SJCRH30 (cell line): ENCODE results near the gene TREX2. TPM values are rescaled to one million over a fixed set of nuclear protein-coding genes. Genes with fewer than 3 reads are reported as not detected.
A peak's percentile ranks its signal among the peaks of the same experiment; 100 is the strongest.

Experiments
- DNase-seq, 2 experiments: peaks; one replicate each; pipeline ENCODE4 v3.0.0-alpha.2; 2015 to 2020
- H3K27ac ChIP-seq: fragments of 250-450 bp; sonication (Bioruptor Pico); 2 replicates; pipeline ENCODE4 v1.5.1; 2020; ENCODE audit warnings: mild to moderate bottlenecking, moderate library complexity
- H3K27me3 ChIP-seq: fragments of 250-450 bp; sonication (Bioruptor Pico); 2 replicates; pipeline ENCODE4 v1.5.1; 2020; ENCODE audit warnings: mild to moderate bottlenecking, moderate library complexity
- H3K36me3 ChIP-seq: fragments of 250-450 bp; sonication (Bioruptor Pico); 2 replicates; pipeline ENCODE4 v1.5.1; 2020; ENCODE audit warnings: mild to moderate bottlenecking, moderate library complexity
- H3K4me1 ChIP-seq: fragments of 250-450 bp; sonication (Bioruptor Pico); 2 replicates; pipeline ENCODE4 v1.5.1; 2020; ENCODE audit warnings: mild to moderate bottlenecking, moderate library complexity
- H3K4me3 ChIP-seq: fragments of 250-450 bp; sonication (Bioruptor Pico); 2 replicates; pipeline ENCODE4 v1.5.1; 2020; ENCODE audit warnings: mild to moderate bottlenecking, moderate library complexity
- H3K9me3 ChIP-seq: fragments of 250-450 bp; sonication (Bioruptor Pico); replicated peaks from 2 replicates; pipeline ENCODE4 v1.5.1; 2020; ENCODE audit warnings: mild to moderate bottlenecking, moderate library complexity
- total RNA-seq: library from RNA; depleted of rRNA; stranded (reverse); fragments of >200 nt; shearing (Covaris generic); gene quantifications from 2 replicates; pipeline ENCODE4 v1.2.3, GENCODE V29; 2014

Gene TREX2
- total RNA-seq, 1 experiment from 2014 or later: 0.67 TPM

GRCh38 chrX:153468008-153468580 lies 22.2 kb upstream of the TREX2 start:
- peak in 1 of 2 experiments; percentile 11 for DNase-seq
- no peak overlapping the region for H3K4me3 ChIP-seq
- no peak overlapping the region for H3K27ac ChIP-seq
- H3K4me1 ChIP-seq: no peaks in the 10 kb centered on the region
- no peaks in the 10 kb centered on the region for H3K36me3 ChIP-seq
- no peaks in the 10 kb centered on the region for H3K9me3 ChIP-seq
- no peaks in the 10 kb centered on the region for H3K27me3 ChIP-seq

- Histone ChIP-seq H3K4me3 (no peak overlapping the region), H3K4me1 (no peaks in the 10 kb centered on the region), H3K27me3 (no peaks in the 10 kb centered on the region), H3K27ac (no peak overlapping the region), H3K9me3 (no peaks in the 10 kb centered on the region), H3K36me3 (no peaks in the 10 kb centered on the region)
- no peak for DNase-seq
Observed at GRCh38 chrX:153465691-153466380, 20.0 kb upstream of the TREX2 start.

- DNase-seq: no peak
- no peak overlapping the region for H3K4me3 ChIP-seq
- H3K36me3 ChIP-seq: no peaks in the 10 kb centered on the region
- no peak overlapping the region for H3K27ac ChIP-seq
- H3K27me3 ChIP-seq: no peaks in the 10 kb centered on the region
- H3K4me1 ChIP-seq: peaks cover 3% of the 10 kb centered on the region; the same call in 1 of the 2 replicates
- H3K9me3 ChIP-seq: no peaks in the 10 kb centered on the region
Observed at GRCh38 chrX:153464116-153464515, 18.3 kb upstream of the TREX2 start.

GRCh38 chrX:153463556-153463955 lies 17.7 kb upstream of the TREX2 start:
- H3K36me3 ChIP-seq: no peaks in the 10 kb centered on the region
- no peak for DNase-seq
- H3K27me3 ChIP-seq: no peaks in the 10 kb centered on the region
- no peak overlapping the region for H3K27ac ChIP-seq
- H3K4me1 ChIP-seq: peaks cover 3% of the 10 kb centered on the region; the same call in 1 of the 2 replicates
- no peak overlapping the region for H3K4me3 ChIP-seq
- no peaks in the 10 kb centered on the region for H3K9me3 ChIP-seq

GRCh38 chrX:153463031-153463430 lies 17.2 kb upstream of the TREX2 start:
- Histone ChIP-seq H3K4me3 (no peak overlapping the region), H3K27ac (no peak overlapping the region), H3K4me1 (peaks cover 3% of the 10 kb centered on the region; the same call in 1 of the 2 replicates), H3K9me3 (no peaks in the 10 kb centered on the region), H3K27me3 (no peaks in the 10 kb centered on the region), H3K36me3 (no peaks in the 10 kb centered on the region)
- no peak for DNase-seq

GRCh38 chrX:153462291-153462690 lies 16.4 kb upstream of the TREX2 start:
- no peak for DNase-seq
- Histone ChIP-seq H3K9me3 (no peaks in the 10 kb centered on the region), H3K4me3 (no peak overlapping the region), H3K27me3 (no peaks in the 10 kb centered on the region), H3K4me1 (peaks cover 3% of the 10 kb centered on the region; the same call in 1 of the 2 replicates), H3K36me3 (no peaks in the 10 kb centered on the region), H3K27ac (no peak overlapping the region)

GRCh38 chrX:153460826-153461225 lies 15.0 kb upstream of the TREX2 start:
- no peak overlapping the region for H3K4me3 ChIP-seq
- H3K9me3 ChIP-seq: no peaks in the 10 kb centered on the region
- H3K36me3 ChIP-seq: no peaks in the 10 kb centered on the region
- H3K27me3 ChIP-seq: no peaks in the 10 kb centered on the region
- DNase-seq: peak; percentile 19 to 40
- peaks cover 3% of the 10 kb centered on the region; the same call in 1 of the 2 replicates for H3K4me1 ChIP-seq
- no peak overlapping the region for H3K27ac ChIP-seq

- Histone ChIP-seq H3K9me3 (no peaks in the 10 kb centered on the region), H3K27ac (peak overlapping the region; percentile 48), H3K27me3 (no peaks in the 10 kb centered on the region), H3K4me1 (peaks cover 3% of the 10 kb centered on the region; the same call in 1 of the 2 replicates), H3K36me3 (no peaks in the 10 kb centered on the region), H3K4me3 (no peak overlapping the region)
- DNase-seq: peak in 1 of 2 experiments; percentile 22
Observed at GRCh38 chrX:153459986-153460385, 14.1 kb upstream of the TREX2 start.

GRCh38 chrX:153458476-153458875 lies 12.6 kb upstream of the TREX2 start:
- peaks cover 3% of the 10 kb centered on the region; the same call in 1 of the 2 replicates for H3K4me1 ChIP-seq
- H3K36me3 ChIP-seq: no peaks in the 10 kb centered on the region
- no peaks in the 10 kb centered on the region for H3K9me3 ChIP-seq
- no peak overlapping the region for H3K27ac ChIP-seq
- DNase-seq: no peak
- H3K4me3 ChIP-seq: no peak overlapping the region
- H3K27me3 ChIP-seq: no peaks in the 10 kb centered on the region

- Histone ChIP-seq H3K36me3 (no peaks in the 10 kb centered on the region), H3K4me3 (no peak overlapping the region), H3K4me1 (peaks cover 3% of the 10 kb centered on the region; the same call in 1 of the 2 replicates), H3K9me3 (no peaks in the 10 kb centered on the region), H3K27ac (no peak overlapping the region), H3K27me3 (no peaks in the 10 kb centered on the region)
- DNase-seq: no peak
Observed at GRCh38 chrX:153457827-153458466, 12.1 kb upstream of the TREX2 start.

- Histone ChIP-seq H3K4me1 (peaks cover 3% of the 10 kb centered on the region; the same call in 1 of the 2 replicates), H3K36me3 (no peaks in the 10 kb centered on the region), H3K27ac (no peak overlapping the region), H3K4me3 (no peak overlapping the region), H3K9me3 (no peaks in the 10 kb centered on the region), H3K27me3 (no peaks in the 10 kb centered on the region)
- DNase-seq: no peak
Observed at GRCh38 chrX:153457136-153457825, 11.4 kb upstream of the TREX2 start.

GRCh38 chrX:153456704-153457103 lies 10.8 kb upstream of the TREX2 start:
- Histone ChIP-seq H3K36me3 (no peaks in the 10 kb centered on the region), H3K27ac (no peak overlapping the region), H3K9me3 (no peaks in the 10 kb centered on the region), H3K4me1 (peaks cover 3% of the 10 kb centered on the region; the same call in 1 of the 2 replicates), H3K27me3 (no peaks in the 10 kb centered on the region), H3K4me3 (no peak overlapping the region)
- no peak for DNase-seq

- H3K4me3 ChIP-seq: no peak overlapping the region
- peaks cover 3% of the 10 kb centered on the region; the same call in 1 of the 2 replicates for H3K4me1 ChIP-seq
- H3K27ac ChIP-seq: no peak overlapping the region
- no peak for DNase-seq
- no peaks in the 10 kb centered on the region for H3K27me3 ChIP-seq
- no peaks in the 10 kb centered on the region for H3K9me3 ChIP-seq
- H3K36me3 ChIP-seq: no peaks in the 10 kb centered on the region
Observed at GRCh38 chrX:153456161-153456560, 10.3 kb upstream of the TREX2 start.

- peaks cover 3% of the 10 kb centered on the region; the same call in 1 of the 2 replicates for H3K4me1 ChIP-seq
- no peaks in the 10 kb centered on the region for H3K9me3 ChIP-seq
- H3K36me3 ChIP-seq: no peaks in the 10 kb centered on the region
- H3K27me3 ChIP-seq: no peaks in the 10 kb centered on the region
- no peak for DNase-seq
- no peak overlapping the region for H3K27ac ChIP-seq
- no peak overlapping the region for H3K4me3 ChIP-seq
Observed at GRCh38 chrX:153455571-153455970, 9.7 kb upstream of the TREX2 start.
